ENCODE results near the gene GALNT9.
A peak's percentile ranks its signal among the peaks of the same experiment; 100 is the strongest.

Gene GALNT9

DNA sequence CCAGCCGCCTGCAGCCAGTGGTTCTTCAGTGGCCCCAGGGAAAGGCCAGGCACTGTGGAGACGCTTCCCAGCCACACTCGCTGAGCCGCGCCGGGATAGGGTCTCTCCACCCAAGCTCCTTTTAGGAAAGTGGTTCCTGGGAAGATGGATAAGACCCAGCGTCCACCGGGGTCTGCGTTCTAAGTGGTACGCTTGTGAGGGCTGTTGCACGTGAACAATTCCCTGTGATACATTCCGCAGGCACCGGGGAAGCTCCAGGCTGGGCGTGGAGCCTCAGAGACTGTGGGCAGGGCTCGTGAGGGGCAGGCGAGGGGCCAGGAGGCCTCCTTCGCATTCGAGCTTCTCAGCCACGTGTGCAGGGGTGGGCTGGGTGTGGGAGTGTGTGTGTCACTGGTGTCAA, 48.4 kb downstream of the GALNT9 start:
- peaks cover 25% of the 10 kb centered on the region for H3K4me1 ChIP-seq (ENCODE audit: control insufficient read depth, low read depth, low read length)
- peaks cover 18% of the 10 kb centered on the region for H3K27me3 ChIP-seq (ENCODE audit: control insufficient read depth, insufficient read depth, low read length)
- no peak overlapping the region for H3K27ac ChIP-seq (ENCODE audit: low read length)
- H3K9ac ChIP-seq (ENCODE audit: low read length) = no peak overlapping the region
- no peaks in the 10 kb centered on the region for H3K9me3 ChIP-seq (ENCODE audit: control insufficient read depth, low read depth, low read length)
- no peaks in the 10 kb centered on the region for H3K36me3 ChIP-seq (ENCODE audit: control insufficient read depth, low read depth, low read length)
- no peak overlapping the region for H3K4me3 ChIP-seq (ENCODE audit: low read length)

DNA sequence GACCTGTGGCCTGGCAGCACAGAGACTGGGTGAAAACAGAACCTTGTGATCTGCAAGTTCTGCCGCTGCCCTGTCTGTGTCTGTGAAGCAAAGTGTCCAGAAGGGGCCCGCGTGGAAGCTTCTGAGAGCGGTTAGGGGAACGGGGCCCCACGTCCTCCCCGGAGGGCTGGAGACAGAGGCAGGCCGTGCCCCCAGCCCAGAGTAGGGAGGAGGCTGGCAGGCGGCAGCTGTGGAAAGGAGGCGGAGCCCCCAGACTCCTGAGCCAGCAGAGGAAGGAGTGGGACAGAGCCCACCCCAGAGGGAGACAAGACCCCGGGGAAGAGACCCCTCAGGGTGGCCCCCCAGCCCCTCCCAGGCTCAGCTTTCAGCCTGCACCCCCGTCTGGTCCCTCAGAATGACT, 49.0 kb downstream of the GALNT9 start:
- H3K4me3 ChIP-seq (ENCODE audit: low read length) = no peak overlapping the region
- H3K27ac ChIP-seq (ENCODE audit: low read length) = no peak overlapping the region
- no peaks in the 10 kb centered on the region for H3K9me3 ChIP-seq (ENCODE audit: control insufficient read depth, low read depth, low read length)
- no peaks in the 10 kb centered on the region for H3K36me3 ChIP-seq (ENCODE audit: control insufficient read depth, low read depth, low read length)
- H3K4me1 ChIP-seq (ENCODE audit: control insufficient read depth, low read depth, low read length) = peaks cover 23% of the 10 kb centered on the region
- H3K27me3 ChIP-seq (ENCODE audit: control insufficient read depth, insufficient read depth, low read length) = peaks cover 12% of the 10 kb centered on the region
- H3K9ac ChIP-seq (ENCODE audit: low read length) = no peak overlapping the region

DNA sequence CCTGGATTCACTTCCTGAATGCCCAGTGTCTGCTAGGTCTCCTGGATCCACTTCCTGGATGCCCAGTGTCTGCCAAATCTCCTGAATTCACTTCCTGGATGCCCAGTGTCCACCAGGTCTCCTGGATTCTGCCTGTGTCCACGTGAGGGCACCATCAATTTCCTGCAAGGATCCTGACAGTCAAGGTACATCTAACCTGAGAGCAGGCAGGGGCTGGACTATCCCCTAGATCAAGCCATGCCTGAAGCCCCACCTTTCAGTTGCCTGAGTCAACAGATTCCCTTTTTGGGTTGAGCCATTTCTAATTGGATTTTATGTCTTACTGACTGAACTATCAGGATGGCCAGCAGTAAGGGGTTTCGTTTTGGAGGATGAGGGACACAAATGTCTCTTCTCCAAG, 49.5 kb downstream of the GALNT9 start:
- Histone ChIP-seq H3K27ac (ENCODE audit: low read length) (no peak overlapping the region), H3K36me3 (ENCODE audit: control insufficient read depth, low read depth, low read length) (no peaks in the 10 kb centered on the region), H3K9me3 (ENCODE audit: control insufficient read depth, low read depth, low read length) (no peaks in the 10 kb centered on the region), H3K9ac (ENCODE audit: low read length) (no peak overlapping the region), H3K4me3 (ENCODE audit: low read length) (no peak overlapping the region), H3K27me3 (ENCODE audit: control insufficient read depth, insufficient read depth, low read length) (peaks cover 7% of the 10 kb centered on the region), H3K4me1 (ENCODE audit: control insufficient read depth, low read depth, low read length) (peaks cover 20% of the 10 kb centered on the region)

DNA sequence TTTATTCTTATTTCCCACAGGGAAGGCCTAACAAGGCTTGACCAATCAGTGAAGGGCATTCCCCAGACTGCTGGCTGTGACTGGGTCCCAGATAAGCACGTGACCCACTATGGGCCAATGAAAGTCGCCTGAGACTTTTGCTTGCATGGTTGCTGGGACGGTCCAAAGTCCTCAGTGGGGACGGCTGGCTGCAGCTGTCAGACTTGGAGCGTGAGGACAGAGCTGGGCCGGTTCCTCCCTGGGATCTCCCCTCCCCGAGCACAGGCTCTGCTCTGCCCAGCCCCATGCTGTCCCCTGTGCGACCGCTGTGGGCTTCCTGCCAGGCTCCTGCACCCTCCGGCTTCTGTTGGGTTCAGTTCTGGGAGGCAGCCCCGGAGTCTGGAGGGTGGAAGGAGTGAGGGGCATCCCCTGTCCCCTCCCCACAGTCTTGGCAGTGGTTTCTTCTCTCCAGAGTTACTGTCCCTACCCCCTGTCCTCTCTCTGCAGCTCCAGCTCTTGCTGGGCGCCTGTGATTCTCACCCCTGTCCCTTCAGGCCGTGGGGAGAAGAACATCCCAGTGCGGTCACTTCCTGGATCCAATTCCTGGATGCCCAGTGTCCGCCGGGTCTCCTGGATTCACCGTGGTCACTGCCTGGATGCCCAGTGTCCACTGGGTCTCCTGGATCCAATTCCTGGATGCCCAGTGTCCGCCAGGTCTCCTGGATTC, 50.1 kb downstream of the GALNT9 start:
- H3K27ac ChIP-seq (ENCODE audit: low read length) = no peak overlapping the region
- no peaks in the 10 kb centered on the region for H3K36me3 ChIP-seq (ENCODE audit: control insufficient read depth, low read depth, low read length)
- no peak overlapping the region for H3K4me3 ChIP-seq (ENCODE audit: low read length)
- H3K27me3 ChIP-seq (ENCODE audit: control insufficient read depth, insufficient read depth, low read length) = peaks cover 4% of the 10 kb centered on the region
- H3K4me1 ChIP-seq (ENCODE audit: control insufficient read depth, low read depth, low read length) = peaks cover 23% of the 10 kb centered on the region
- no peak overlapping the region for H3K9ac ChIP-seq (ENCODE audit: low read length)
- no peaks in the 10 kb centered on the region for H3K9me3 ChIP-seq (ENCODE audit: control insufficient read depth, low read depth, low read length)

DNA sequence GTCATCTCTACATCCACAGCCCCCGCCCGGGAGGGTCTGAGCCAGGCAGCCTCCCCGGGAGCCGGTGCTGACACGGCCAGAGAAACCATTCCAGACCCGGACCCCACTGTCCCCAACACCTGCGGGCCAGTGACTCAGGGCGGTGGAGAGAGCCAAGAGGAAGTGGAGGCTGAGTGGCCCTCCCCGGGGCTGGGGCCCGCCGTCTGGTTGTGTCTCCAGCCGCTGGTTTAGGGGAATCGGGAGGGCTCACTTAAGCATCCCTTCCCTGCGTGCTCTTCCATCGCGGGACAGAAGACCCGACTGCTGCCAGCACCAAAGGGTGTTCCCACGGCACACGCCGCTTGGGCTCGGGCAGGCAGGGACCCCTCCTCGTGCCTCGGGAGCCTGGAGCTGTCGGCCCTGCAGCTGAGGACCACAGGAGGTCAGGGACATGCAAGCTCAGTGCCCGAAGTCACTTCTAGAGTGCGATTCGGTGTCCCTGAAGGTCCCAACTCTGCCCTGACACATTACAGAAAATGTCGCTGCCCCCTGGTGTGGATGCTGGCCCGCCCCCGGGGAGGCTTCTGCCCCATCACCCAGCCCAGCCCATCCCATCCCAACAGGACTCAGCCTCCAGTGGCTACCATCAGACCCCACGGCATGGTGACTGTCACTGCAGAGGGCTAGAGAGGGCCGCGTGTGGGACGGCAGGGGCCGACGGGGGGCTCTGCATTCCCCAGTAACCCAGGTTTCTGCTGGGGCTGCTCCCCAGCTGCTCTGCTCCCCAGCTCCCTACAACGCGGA, 50.8 kb downstream of the GALNT9 start:
- H3K4me3 ChIP-seq (ENCODE audit: low read length) = no peak overlapping the region
- H3K9me3 ChIP-seq (ENCODE audit: control insufficient read depth, low read depth, low read length) = no peaks in the 10 kb centered on the region
- H3K4me1 ChIP-seq (ENCODE audit: control insufficient read depth, low read depth, low read length) = peaks cover 18% of the 10 kb centered on the region
- no peaks in the 10 kb centered on the region for H3K36me3 ChIP-seq (ENCODE audit: control insufficient read depth, low read depth, low read length)
- peaks cover 4% of the 10 kb centered on the region for H3K27me3 ChIP-seq (ENCODE audit: control insufficient read depth, insufficient read depth, low read length)
- H3K27ac ChIP-seq (ENCODE audit: low read length) = no peak overlapping the region
- H3K9ac ChIP-seq (ENCODE audit: low read length) = no peak overlapping the region

DNA sequence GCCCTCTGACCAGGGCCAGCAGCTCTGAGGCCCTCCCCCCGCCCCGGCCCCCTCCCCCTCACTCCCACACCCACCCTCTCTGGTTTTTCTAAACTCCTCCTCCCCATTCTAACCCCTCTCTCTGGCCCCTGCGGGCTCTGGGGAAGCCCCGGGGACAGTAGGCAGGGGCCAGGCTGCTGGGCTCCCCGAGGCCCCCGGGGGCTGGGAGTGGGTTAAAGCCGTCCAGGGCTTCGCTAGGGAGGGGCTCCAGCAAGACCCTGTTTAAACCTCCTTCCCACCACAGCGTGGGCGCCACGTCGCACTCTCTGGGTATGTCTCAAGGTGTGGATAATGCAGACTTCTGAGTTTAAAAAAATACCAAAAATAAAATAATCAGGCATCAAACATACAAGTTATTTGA, 51.4 kb downstream of the GALNT9 start:
- Histone ChIP-seq H3K9ac (ENCODE audit: low read length) (no peak overlapping the region), H3K9me3 (ENCODE audit: control insufficient read depth, low read depth, low read length) (no peaks in the 10 kb centered on the region), H3K4me3 (ENCODE audit: low read length) (no peak overlapping the region), H3K36me3 (ENCODE audit: control insufficient read depth, low read depth, low read length) (no peaks in the 10 kb centered on the region), H3K4me1 (ENCODE audit: control insufficient read depth, low read depth, low read length) (peaks cover 16% of the 10 kb centered on the region), H3K27me3 (ENCODE audit: control insufficient read depth, insufficient read depth, low read length) (peaks cover 4% of the 10 kb centered on the region), H3K27ac (ENCODE audit: low read length) (no peak overlapping the region)

DNA sequence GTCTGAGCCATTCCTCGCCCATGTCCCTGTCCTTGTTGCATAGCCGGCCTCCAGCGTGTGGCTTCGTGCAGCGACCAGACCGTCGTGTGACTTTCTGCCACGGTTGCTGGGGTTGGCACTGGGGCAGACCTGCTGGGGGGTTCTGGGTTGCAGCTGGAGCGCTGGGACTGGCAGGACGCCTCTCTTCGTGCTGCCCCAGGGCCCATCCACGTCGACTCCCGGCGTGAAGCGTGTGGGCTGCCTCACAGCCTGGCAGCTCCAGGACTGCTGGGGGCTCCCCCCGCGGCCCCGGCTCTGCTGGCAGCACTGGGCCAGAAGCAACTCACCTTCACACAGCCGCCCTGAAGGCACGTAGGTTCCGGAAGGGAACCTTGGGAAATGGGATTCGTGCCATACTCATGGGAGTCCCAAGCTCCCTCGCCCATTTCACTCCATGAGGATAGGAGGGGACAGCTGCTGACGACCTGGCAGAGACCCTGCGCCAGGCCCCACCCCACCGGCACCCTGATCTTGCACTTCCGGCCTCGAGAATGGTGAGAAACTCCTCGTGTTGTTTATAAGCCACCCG, 51.9 kb downstream of the GALNT9 start:
- no peak overlapping the region for H3K4me3 ChIP-seq (ENCODE audit: low read length)
- H3K27me3 ChIP-seq (ENCODE audit: control insufficient read depth, insufficient read depth, low read length) = peaks cover 4% of the 10 kb centered on the region
- no peaks in the 10 kb centered on the region for H3K36me3 ChIP-seq (ENCODE audit: control insufficient read depth, low read depth, low read length)
- no peaks in the 10 kb centered on the region for H3K9me3 ChIP-seq (ENCODE audit: control insufficient read depth, low read depth, low read length)
- no peak overlapping the region for H3K27ac ChIP-seq (ENCODE audit: low read length)
- peaks cover 12% of the 10 kb centered on the region for H3K4me1 ChIP-seq (ENCODE audit: control insufficient read depth, low read depth, low read length)
- no peak overlapping the region for H3K9ac ChIP-seq (ENCODE audit: low read length)

DNA sequence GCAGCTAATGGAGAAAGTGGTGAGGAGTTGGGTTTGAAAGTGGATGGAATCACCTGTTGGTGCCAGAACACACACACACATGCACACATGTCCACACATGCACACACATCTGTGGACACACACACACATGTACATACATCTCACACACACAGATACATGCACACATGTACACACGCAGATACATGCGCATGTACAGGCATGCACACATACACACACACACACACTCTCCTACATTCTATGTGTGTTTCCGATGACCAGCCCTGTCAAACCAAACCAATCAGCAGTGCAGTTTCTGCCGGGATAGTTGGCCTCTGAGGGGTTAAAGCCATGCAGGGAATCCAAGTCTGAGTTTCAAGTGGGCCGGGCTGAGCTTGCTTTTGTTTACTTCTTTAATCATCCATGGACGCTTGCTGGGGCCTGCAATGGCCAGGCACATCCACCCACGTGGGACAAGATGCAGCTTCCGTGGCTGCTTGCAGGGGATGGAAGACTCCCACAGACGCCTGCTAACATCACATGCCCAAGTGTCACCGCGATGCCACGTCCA, 52.5 kb downstream of the GALNT9 start:
- Histone ChIP-seq H3K36me3 (ENCODE audit: control insufficient read depth, low read depth, low read length) (no peaks in the 10 kb centered on the region), H3K27ac (ENCODE audit: low read length) (no peak overlapping the region), H3K4me3 (ENCODE audit: low read length) (no peak overlapping the region), H3K27me3 (ENCODE audit: control insufficient read depth, insufficient read depth, low read length) (peaks cover 4% of the 10 kb centered on the region), H3K9ac (ENCODE audit: low read length) (no peak overlapping the region), H3K4me1 (ENCODE audit: control insufficient read depth, low read depth, low read length) (peaks cover 9% of the 10 kb centered on the region), H3K9me3 (ENCODE audit: control insufficient read depth, low read depth, low read length) (no peaks in the 10 kb centered on the region)

DNA sequence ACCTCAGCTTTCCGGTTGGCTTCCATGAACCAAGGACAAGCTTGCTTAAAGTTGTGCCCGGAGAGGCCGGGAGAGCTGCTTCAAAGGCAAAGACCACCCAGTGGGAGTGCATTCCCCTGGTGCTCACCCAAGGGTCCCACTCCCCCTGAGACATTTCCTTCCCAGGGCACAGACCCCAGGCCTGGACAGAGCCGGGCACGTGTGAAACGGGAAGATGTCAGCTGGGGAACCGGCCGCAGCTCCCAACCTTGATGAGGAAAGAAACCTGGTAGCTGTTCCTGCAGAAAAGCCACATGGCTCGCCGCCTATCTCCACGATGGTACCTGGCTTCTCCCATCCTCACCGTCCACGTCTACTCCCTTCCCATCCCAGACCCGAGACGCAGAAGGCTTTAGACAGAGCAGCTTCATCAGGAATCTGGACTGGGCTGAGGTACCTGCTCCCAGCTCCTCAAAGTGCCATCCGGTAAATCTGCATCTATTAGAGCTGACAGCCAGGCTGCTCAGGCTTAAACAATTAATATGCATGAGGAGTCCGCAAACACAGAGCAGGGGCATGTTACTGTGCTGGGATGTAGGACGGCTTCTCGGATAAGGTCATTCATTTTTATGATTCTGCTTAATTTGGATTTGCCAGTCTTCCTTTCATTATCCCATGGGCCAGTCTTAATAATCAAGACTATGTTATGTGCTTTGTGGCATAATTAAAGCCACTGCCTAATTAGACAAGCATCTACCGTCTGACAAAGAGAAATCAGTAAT, 53.1 kb downstream of the GALNT9 start:
- Histone ChIP-seq H3K27me3 (ENCODE audit: control insufficient read depth, insufficient read depth, low read length) (peaks cover 4% of the 10 kb centered on the region), H3K36me3 (ENCODE audit: control insufficient read depth, low read depth, low read length) (no peaks in the 10 kb centered on the region), H3K9me3 (ENCODE audit: control insufficient read depth, low read depth, low read length) (no peaks in the 10 kb centered on the region), H3K4me1 (ENCODE audit: control insufficient read depth, low read depth, low read length) (peaks cover 9% of the 10 kb centered on the region), H3K4me3 (ENCODE audit: low read length) (no peak overlapping the region), H3K9ac (ENCODE audit: low read length) (no peak overlapping the region), H3K27ac (ENCODE audit: low read length) (no peak overlapping the region)

DNA sequence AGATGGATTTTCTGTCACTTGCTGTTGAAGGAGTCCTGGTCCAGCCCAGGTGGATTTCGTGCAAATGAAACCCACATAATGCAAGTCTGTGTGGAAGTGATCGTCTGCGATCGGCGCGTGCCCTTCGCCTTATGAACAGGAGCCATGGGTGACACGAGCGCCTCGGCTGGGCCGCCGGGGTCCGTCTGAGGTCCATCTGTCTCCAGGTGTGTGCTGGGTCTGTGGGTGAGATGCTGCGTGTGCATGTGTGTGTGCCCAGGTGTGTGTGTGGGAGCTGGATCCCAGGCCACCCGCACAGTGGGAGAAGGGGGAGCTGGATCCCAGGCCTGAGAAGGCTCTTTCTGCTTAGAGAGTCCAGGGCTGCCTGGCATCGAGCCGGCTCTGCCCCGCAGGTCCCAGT, 53.8 kb downstream of the GALNT9 start:
- H3K27ac ChIP-seq (ENCODE audit: low read length) = no peak overlapping the region
- no peak overlapping the region for H3K4me3 ChIP-seq (ENCODE audit: low read length)
- no peaks in the 10 kb centered on the region for H3K9me3 ChIP-seq (ENCODE audit: control insufficient read depth, low read depth, low read length)
- peaks cover 9% of the 10 kb centered on the region for H3K4me1 ChIP-seq (ENCODE audit: control insufficient read depth, low read depth, low read length)
- no peak overlapping the region for H3K9ac ChIP-seq (ENCODE audit: low read length)
- H3K27me3 ChIP-seq (ENCODE audit: control insufficient read depth, insufficient read depth, low read length) = peaks cover 8% of the 10 kb centered on the region
- no peaks in the 10 kb centered on the region for H3K36me3 ChIP-seq (ENCODE audit: control insufficient read depth, low read depth, low read length)

DNA sequence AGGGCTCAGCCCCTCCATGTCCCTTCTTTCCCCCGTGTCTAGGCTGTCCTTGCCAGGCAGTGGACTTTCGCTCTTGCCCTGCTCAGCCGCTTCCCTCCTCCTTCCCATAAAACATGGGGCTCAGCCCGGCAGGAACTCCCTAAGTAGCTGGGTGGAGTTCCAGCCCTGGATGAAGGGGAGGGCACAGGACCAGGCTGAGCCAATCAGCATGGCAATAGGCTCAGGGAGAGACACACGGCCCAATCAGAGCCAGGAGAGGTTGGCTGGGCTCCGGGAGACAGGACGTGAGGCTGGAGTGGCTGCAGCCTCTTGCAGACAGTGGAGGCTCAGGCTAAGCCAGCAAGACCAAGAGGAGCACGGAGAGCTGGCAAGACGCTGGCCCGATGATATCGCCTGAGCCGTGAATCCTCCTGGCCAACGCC, 54.3 kb downstream of the GALNT9 start:
- no peak overlapping the region for H3K9ac ChIP-seq (ENCODE audit: low read length)
- H3K36me3 ChIP-seq (ENCODE audit: control insufficient read depth, low read depth, low read length) = no peaks in the 10 kb centered on the region
- H3K4me3 ChIP-seq (ENCODE audit: low read length) = peak overlapping the region; percentile 5
- no peaks in the 10 kb centered on the region for H3K9me3 ChIP-seq (ENCODE audit: control insufficient read depth, low read depth, low read length)
- peaks cover 8% of the 10 kb centered on the region for H3K27me3 ChIP-seq (ENCODE audit: control insufficient read depth, insufficient read depth, low read length)
- no peak overlapping the region for H3K27ac ChIP-seq (ENCODE audit: low read length)
- peaks cover 9% of the 10 kb centered on the region for H3K4me1 ChIP-seq (ENCODE audit: control insufficient read depth, low read depth, low read length)

Measured in iPS-18a (cell line).